Cerebellar nuclear complex (tissue), 1 donor: Measurements from ENCODE around the gene DUSP2.

Source experiments
- DNase-seq, 2 experiments: peaks; one replicate each; lab custom pipeline; 2025; lab: John Stamatoyannopoulos, UW

DUSP2 gene

DNA sequence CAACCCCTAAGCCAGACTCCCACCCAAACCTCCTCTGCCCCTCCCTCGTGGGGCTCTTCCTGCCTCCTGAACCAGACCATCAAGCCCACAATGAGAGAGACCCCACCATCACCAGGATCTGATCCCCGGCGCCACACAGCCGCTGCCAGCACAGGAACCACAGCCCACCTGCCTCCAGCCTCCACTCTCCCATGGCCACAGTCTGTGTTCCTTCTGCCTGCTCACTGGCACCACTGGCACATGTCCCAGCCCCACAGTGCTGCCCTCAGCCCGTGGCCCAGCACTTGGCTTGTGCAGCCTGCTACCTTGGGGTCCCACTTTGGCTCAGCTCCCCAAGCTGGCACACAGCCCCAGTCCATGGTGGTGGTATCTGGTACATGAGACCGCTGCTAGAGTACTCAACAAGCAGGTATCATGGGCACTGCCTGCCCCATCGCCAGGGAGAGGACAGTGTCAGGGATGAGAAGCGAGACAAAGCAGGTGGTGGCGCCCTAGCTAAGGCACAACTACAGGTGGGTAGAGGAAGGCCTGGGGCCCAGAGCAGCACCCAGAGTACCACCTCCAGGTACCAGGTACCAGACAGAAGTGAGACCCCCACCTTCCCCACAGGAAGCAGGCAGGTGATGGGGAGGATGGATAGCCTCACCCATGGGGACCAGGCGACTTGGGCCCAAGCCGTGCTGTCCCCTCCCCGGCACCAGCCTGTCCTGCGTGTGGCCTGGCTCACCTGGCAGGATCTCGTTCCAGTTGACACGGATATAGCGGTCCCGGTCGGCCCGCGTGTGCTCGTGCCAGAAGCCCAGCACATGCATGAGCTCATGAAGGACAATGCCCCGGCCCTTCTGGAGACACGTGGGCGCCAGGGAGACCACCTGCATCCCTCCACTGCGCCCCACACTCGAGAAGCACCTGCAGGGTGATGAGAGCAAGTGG is 13.2 kb downstream of the DUSP2 start:
- no peak for DNase-seq

DNA sequence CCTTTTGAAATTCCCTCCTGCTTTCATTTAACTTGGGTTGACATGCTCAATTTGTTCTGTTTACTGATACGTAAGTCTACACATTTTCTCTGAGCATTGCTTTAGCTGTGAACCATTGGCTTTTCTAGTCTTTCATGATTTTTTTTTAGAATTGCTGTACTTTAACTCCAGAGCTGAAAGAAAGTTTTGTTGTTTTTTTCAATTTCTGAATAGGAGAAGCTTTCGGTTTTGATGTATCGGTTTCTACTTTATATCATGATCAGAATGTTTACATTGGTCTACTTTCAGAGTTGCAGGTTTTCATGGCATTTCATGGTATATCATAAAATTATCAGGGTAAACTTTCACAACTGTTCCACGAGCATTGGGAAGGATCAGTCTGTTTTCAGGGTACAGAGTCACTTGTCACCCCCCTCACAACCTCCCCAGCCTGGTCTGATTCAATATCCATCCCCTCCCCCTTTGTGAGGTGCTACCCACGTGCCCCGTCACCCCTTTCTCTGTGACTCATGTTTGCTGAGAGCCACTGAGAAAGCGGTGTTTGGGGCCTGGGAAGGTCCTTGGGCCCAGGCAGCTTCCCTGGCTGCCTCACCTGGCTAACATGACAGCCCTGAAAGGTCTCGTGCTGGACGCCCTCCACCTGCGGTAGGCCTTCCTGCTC is 14.0 kb downstream of the DUSP2 start:
- no peak for DNase-seq

DNA sequence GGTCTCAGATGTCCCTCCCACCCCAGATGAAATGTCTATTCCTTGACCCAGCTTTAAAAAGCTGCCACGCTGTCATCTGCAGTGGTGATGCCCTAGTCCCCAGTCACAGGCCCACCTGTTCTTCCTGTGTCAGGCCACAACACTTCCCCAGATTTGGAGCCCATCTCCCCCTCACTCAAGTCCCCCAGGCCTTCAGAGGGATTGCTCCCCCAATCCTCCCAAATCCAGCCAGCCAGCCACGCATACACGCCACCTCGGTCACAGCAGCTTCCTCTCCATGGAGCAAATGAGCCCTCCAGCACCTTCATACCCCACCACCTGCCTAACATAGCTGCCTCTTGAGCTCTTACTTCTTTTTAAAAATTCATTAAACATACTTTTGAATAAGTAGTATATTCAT is 14.8 kb downstream of the DUSP2 start:
- DNase-seq, result no peak

DNA sequence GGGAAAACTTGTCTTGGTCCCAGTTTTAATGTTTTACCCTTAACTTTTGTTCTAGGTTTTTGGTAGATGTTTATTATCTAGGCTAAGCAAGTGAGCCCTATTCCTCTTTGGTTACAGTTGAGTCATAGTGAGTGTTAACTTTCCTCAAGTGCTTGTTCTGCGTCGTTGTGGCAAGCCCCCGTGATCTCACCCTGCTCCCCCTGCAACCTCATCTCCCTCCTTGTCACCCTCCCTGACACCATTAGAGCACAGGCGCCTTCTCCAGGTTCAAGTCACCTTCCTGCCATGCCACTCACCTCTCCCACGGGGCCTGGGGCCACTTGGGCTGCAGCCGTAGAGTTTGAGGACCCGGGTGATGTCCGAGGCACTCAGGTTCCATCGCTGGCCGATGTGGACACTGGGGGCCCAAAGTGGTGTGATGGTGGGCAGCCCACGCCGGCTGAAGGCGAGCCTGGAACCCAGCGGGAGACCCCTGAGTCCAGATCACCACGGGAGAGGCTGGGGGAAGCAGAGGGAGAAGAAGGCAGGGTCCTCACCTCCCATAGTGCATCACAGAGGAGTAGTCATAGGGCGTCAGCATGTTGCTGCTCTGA is 15.6 kb downstream of the DUSP2 start:
- no peak for DNase-seq

DNA sequence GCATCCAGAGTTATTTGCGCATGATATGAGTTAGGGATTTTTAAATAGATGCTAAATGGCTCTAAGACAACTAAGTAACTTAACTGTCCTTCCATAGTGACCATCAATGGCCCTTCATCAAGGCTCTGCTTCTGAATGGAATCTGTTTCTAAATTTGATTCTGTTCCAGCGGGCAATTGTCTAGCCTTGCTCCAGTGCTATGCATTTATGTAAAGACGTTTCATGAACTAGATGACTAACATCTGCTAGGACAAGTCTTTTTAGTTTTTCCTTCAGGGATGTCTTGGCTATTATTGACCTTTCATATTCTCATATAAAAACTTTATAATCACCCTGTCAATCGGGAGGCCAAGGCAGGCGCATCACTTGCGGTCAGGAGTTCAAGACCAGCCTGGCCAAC is 16.8 kb downstream of the DUSP2 start:
- no peak for DNase-seq

DNA sequence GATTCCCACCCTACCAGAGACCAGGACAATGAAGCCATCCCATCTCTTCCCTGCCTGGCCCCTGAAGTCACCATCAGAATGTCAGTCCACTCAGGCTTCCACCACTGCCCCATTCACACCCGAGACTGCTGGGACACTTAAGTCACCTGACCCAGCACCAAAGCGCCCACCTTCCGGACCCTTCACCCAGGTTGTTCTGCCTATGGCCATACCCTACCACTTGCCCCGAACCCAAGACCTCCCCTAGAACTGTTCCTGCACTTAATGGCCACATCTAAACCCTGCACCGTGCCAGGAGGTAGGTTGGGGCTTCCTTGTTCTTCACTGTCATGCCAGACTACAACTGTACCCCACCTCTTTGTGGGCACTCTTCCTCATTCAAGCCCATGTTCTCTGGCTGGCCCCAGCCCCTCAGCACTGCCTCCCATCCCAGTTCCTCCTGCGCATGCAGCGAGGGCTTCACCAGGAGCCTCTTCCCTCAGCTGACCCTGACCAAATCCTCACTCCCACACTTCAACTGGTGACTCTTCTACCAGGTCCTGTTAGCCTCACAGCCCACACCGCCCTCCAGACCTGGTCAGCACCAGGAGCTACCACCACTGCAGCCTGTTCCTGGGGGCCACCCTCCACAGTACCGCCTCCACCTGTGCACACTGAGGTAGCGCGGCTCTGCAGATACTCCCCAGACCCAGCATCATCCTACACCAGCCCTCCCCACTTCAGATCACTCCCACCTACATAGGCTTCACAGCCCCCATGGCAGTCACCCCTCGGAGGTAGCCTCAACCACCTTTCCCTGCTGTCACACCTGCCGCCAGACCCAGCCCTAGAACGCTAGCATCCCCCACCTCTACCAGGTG is 20.6 kb downstream of the DUSP2 start:
- DNase-seq, result no peak

DNA sequence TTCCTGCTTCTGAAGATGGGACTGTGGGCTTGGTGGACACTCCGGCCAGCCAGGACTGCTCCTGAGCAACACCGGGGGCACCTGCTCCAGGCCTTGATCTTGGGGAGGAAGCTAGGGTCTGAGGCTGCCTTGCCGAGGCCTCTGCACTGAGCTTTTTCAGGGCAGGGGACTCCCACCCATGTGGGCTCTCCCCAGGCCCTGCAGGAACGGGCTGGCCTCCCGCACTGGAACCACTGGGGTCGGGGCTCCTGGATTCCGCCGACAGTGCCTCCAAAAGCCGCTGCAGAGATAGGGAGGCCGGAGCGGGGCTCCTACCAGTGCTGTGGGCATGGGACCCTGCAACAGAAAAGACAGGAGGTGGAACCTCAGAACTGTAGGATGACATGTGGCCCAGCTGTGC is 21.3 kb downstream of the DUSP2 start:
- no peak for DNase-seq

DNA sequence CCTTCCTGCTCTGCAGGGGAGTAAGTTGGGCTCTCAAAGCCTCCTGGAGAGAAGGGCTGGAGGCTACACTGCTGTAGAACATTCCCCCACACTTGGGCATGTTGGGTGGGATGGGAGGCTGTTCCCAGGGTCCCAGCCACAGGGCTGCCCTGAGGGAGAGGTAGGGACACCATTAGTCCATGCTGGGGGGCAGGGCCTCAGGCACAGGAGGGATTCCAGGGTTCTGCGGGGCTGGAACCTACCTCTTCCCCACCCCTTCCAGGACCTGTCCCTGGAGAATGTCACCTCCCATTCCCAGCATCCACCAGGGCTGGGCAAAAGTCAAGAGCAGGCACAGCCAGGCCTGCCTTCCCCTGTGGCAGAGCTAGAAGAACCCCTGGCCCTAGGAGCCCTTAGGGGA is 21.9 kb downstream of the DUSP2 start:
- DNase-seq, result no peak

DNA sequence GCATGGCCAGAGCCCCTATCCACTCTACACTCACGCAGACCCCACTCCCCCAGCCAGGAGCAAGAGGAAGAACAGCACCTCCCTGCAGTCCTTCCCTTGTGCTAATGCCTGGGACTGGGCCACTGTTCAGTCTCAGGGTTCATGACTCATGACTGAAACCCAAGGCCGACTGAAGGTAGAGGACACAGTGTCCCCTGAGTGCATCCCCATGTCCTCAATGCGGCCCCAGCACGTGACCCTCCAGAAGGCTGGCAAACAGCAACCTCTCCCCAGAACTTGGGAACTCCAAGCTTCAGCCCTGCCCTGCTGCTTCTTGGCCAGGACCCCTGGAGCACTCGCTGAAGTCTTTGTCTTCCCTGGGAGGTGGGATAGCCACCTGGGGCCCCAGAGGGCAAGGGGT is 22.8 kb downstream of the DUSP2 start:
- no peak for DNase-seq

DNA sequence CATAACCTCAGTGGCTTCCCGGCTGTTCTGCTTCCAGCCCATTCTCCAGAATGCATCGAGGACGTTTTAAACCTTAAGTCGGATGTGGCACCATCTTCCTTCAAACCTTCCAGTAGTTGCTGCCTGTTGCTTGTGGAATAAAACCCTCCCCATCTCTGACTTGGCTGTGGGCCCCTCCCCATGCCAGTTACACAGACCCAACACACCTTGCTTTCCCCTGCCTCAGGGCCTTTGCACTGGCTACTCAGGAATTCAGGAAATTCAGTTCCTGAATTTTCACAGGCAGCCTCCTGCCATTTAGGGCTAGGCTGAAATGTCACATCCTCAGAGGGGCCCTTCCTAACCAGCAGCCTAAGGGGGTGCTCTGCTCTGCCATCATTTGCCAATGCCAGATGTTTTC is 23.8 kb downstream of the DUSP2 start:
- DNase-seq, result no peak

DNA sequence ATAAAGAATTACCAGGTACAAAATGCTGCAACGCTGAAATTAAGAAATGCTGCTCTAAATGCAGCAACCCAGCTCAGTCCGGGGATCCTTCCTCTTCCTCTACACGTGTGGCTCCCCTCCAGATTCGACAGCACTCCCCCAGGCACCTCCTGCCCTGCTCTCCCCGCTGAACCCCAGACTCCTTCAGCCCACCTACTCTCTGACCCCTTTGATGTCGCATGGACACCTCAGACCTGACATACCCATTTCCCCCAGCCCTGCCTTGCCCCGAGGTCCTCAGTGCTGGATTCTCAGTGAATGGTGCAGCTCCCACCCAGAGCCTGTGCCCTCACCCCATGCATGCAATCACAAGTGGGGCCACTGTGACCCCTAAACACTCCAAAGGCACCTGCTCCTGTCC is 24.2 kb downstream of the DUSP2 start:
- no peak for DNase-seq

DNA sequence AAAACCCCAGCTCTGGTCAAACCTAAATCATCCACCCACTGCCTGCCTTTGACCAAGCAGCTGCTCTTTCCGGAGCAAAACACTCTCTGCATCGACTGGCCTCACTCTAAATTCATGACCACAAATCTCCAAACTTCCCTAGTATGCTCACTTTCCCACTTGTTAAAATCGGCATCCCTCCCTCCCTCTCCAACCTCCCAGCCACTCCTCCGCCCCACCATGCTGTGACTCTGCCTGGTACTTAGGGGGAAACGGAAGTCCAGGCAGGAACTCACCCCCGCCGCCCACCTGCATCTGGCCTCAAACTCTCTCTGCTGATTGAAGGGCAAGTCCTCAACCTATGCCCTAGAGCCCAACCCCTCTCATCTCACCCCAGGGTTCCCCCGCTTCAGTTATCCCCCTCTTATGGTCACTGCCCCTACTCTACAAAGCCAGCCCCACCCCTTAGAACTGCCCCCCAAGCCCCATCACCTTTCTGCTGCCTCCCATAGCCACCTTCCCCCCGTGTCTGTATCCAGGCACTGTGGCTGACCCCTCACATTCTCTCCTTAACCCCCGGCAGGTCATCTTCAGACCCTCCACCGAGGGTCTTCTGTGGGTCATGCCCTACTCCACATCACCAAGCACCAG is 25.0 kb downstream of the DUSP2 start:
- DNase-seq, result no peak

DNA sequence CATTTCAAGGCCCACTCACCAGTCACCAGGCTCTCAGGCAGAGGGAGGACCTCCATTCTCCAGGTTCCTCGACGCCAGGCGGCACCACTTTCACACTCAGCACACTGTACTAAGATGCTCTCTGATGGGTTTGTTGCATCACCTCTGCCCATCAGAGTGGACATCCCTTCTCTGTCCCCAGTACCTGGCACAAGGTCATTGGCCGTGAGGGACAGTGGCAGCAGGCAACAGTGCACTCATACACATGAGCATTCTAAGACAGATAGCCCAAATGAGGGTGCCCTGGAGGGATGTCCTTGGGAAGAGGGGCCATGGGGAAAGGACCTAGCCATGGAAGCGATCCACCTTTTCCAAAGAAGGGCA is 25.9 kb downstream of the DUSP2 start:
- no peak for DNase-seq

DNA sequence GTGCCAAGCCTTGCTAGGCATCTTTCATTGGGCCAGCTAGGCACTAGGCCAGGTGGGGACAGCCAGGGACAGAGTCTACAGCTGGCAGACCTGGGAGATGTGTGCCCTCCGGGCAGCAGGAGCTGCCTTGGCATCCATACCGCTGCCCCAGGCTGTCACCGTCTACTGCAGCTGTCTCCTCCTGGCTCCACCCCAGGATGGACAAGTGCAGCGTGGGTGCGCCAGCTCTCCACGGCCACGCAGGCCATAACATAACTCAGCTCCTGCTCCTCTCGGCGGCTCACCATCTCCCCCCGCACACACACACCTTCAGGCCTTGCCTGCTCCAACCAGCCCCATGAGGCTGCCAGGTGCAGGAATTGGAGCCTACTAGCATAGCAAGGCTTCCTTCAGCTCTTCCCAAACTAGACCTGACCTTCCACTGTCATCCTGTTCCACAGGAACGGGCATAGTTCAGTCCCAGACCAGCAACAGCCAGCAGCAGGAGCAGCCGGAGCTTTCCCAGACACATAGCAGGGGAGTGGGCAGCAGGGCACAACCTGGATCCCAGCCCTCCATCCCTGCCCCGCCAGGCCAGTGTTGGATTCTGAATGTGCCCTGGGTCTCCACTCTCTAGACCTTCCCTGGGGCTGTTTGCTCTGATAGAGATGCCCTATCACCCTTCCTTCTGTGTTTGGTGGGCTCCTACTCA is 26.4 kb downstream of the DUSP2 start:
- DNase-seq, result no peak

DNA sequence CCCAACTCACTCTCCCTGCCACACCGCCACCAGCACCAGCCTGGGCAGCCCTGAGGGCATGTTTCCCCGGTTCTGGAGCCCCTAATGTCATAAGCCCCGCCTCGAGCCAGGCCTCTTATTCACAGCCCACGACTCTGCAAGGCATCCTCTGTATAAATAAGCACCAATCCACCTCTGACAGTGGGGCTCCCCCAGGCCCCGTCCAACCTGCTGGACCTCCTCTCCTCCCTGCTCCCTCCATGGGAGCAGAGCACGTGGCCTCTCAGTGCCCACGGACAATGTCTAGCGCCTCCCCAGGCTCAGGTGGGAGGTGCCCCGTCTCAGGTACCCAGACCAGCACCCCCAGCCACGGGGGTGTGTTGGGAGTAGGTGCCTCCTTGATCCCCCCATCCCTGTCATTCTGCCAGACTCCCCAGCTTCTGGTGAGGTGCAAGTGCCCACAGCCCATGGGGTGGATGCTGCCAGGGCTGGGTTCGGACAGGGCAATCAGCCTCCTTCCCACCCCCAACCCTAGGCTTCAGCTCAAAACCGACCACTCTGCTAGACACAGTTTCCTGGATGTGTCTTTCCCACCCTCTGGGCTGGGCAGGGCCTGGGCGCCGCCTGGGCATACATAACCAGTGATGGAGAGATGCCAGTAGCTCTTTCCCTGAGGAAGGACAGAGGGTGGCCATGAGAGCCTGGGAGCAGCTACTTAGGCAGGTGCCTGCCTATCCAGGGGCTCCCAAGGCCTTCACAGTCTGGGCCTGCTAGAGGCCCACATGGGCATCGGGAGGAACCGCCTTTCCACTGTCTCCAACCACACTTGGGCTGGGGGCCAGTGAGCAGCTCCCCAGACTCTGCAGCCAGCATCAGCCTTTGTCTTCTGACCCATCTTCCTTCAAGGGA is 27.3 kb downstream of the DUSP2 start:
- no peak for DNase-seq

DNA sequence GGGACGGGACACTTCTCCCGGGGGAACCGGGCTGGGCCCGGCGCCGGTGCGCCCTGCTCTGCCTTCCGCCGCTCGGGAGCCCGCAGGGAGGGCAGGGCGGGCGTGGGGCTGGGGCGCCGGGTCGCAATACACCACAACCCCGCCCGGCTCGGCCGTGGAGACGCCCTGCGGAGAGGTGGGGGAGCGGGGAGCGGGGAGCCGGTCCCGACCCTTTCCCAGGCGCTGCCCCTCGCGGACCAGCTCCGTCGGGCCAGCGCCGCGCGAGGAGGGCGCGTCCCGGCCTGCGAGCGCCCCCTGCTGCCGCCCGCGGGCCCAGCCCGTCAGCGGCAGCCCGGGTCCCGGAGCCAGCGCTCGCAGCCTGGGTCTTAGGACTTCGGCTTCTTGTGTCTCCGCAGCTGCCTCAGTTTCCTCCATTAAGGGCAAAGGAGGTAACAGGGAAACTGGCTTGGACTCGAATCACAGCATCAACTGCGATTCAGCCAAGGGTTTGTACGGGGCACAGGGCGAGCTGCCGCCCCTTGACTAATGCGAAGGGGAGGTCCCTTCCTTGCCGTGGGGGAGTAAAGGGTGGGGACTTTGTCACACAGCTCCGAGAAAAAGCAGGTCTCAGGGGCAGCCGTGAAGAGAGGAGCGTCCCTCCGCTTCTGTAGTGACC is 28.2 kb downstream of the DUSP2 start:
- DNase-seq, result no peak

DNA sequence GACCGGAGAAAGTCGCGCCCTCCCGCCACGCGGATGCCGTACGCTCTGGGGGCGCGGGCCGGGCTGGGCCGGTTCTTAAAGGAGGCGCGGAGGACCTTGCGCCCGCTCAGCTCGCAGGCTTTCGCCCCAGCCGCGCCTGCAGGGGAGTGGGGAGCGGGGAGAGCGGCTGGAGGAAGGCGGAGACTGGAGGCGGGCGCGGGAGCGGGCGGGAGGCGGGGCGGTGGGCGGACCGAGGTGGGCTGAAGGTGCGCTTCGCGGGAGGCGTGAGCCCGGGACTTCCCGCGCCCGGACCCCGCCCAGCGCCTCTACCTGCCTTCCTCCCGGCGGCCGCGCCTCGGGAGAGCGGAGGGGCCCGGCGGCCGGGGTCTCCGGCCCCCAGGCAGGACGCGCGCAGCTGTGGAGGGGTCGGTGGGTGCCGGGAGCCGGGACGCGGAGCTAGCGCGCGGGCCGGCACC is 28.8 kb downstream of the DUSP2 start, which contains the start of gene ADRA2B:
Gene ADRA2B (minus strand): TSS at position 148 of the 455 bp plus-strand sequence. CDS start 422 bp downstream, outside the sequence.
- no peak for DNase-seq

DNA sequence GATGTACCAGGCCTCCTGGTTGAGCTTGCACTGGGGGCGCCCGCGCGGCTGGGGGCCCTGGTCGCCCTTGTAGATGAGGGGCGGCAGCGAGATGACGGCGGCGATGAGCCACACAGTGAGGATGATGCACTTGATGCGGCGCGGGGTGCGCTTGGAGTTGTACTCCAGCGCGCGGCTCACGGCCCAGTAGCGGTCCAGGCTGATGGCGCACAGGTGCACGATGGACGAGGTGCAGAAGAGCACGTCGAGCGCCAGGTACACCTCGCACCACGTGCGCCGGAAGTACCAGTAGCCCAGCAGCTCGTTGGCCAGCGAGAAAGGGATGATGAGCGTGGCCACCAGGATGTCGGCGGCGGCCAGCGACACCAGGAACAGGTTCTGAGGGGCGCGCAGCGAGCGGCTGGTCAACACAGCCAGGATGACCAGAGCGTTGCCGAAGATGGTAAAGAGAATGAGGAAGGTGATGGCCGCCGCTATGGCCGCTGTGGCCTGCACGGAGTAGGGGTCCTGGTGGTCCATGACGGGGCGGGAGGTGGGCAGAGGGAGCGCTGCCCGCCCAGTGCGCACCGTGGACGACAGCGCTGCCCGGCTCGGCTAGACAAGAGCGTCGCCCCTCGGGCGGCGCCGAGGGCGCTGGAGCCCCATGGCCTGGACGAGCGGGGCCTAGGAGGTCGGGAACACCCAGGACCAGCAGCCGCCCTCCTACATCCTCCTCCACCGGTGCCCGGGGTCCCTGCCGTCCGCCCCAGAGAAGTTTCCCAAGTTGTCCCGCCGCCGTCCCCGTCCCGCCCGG is 29.4 kb downstream of the DUSP2 start:
- no peak for DNase-seq
